ENCODE results near the gene CECR2. TPM values are rescaled to one million over a fixed set of nuclear protein-coding genes. Genes with fewer than 3 reads are reported as not detected.

The CECR2 gene
- total and polyA plus RNA-seq, 4 donors: 1.1 to 14.5 (median 7.7) TPM

DNA sequence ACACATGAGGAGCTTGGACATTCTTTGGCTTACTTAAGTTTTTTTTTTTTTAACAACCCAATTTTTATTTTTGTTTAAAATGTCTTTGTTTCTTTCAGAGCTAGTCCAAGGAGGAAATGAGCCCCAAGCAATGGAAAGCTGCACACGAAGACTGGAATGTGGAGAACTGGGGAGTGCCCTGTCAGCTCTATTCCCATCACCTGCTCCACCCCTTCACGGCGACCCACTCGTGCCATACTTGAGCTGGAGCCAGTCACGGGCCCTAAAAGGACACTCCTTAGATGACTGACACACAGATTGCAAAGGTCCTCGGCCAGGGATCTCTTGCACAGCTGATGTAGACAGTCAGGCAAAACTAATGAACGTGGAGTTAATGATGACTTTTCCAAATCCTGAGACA, 183.5 kb downstream of the CECR2 start:
- H3K9ac ChIP-seq (ENCODE audit: insufficient read depth in 1 of 2, low read length in 2 of 2): no peak overlapping the region
- TF ChIP-seq, protein P1, sequence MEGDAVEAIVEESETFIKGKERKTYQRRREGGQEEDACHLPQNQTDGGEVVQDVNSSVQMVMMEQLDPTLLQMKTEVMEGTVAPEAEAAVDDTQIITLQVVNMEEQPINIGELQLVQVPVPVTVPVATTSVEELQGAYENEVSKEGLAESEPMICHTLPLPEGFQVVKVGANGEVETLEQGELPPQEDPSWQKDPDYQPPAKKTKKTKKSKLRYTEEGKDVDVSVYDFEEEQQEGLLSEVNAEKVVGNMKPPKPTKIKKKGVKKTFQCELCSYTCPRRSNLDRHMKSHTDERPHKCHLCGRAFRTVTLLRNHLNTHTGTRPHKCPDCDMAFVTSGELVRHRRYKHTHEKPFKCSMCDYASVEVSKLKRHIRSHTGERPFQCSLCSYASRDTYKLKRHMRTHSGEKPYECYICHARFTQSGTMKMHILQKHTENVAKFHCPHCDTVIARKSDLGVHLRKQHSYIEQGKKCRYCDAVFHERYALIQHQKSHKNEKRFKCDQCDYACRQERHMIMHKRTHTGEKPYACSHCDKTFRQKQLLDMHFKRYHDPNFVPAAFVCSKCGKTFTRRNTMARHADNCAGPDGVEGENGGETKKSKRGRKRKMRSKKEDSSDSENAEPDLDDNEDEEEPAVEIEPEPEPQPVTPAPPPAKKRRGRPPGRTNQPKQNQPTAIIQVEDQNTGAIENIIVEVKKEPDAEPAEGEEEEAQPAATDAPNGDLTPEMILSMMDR (IDR thresholded peaks at IDR 0.05; ENCODE audit: control extremely low read depth, extremely low read depth): no peak
- no peaks in the 10 kb centered on the region for H3K4me1 ChIP-seq (ENCODE audit: control insufficient read depth in 5 of 5, insufficient read depth in 5 of 5, low read length in 5 of 5)
- H3K4me3 ChIP-seq: no peak overlapping the region
- 61 to 78% methylated on average over 7 of the region's 7 CpGs for WGBS, 2 donors
- DNase-seq (no peak), ATAC-seq (ENCODE audit: insufficient read depth, low FRiP score) (no peak)
- H3K9me3 ChIP-seq (ENCODE audit: control insufficient read depth in 4 of 4, insufficient read depth in 3 of 4, low read length in 3 of 4): peaks cover 0 to 2% (median 0%) of the 10 kb centered on the region in 4 donors
- no peak overlapping the region for H3K27ac ChIP-seq (ENCODE audit: low read depth in 1 of 2, low read length in 1 of 2)
- no peaks in the 10 kb centered on the region for H3K27me3 ChIP-seq (ENCODE audit: control insufficient read depth in 3 of 3, insufficient read depth in 3 of 3, low read length in 2 of 3)
- H3K36me3 ChIP-seq (ENCODE audit: control insufficient read depth in 4 of 4, insufficient read depth in 4 of 4, low read length in 4 of 4): peaks cover 5 to 32% (median 15%) of the 10 kb centered on the region in 4 donors

DNA sequence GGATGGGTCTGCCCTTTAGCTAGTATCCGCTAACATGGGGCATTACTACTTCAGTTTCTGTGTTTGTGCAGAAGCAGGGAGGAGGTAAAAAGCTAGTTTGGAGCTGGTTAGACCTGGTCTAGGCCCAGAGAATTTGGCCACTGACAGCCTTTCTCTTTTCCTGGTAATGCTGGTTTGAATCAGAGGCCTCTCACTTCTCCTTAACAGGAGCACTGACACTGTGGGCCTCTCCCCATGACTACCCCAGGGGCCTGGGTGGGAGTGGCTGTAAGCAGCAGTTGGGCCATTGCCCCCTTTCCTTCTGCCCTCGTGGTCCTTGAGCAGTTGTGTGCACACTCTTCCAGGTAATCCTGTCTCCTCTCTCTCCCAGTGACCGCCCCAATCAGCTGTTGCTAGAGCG, 185.6 kb downstream of the CECR2 start:
- Histone ChIP-seq H3K4me3 (no peak overlapping the region), H3K9ac (ENCODE audit: insufficient read depth in 1 of 2, low read length in 2 of 2) (no peak overlapping the region)
- 88 to 90% methylated on average over 4 of the region's 4 CpGs for WGBS, 2 donors

DNA sequence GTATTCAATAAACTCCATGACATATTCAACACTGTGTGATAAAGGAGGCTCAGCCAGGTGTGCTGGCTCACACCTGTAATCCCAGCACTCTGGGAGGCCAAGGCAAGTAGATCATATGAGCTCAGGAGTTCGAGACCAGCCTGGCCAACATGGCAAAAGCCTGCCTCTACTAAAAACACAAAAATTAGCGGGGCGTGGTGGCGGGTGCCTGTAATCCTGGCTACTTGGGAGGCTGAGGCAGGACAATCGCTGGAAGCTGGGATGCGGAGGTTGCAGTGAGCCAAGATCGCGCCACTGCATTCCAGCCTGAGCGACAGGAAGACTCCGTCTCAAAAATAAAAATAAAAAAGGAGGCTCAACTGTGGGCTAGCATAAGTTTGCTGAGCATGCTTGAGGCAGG, 189.9 kb downstream of the CECR2 start:
- Histone ChIP-seq H3K27ac (ENCODE audit: low read depth in 1 of 2, low read length in 1 of 2) (no peak overlapping the region), H3K27me3 (ENCODE audit: control insufficient read depth in 3 of 3, insufficient read depth in 3 of 3, low read length in 2 of 3) (no peaks in the 10 kb centered on the region), H3K9me3 (ENCODE audit: control insufficient read depth in 4 of 4, insufficient read depth in 3 of 4, low read length in 3 of 4) (no peaks in the 10 kb centered on the region), H3K36me3 (ENCODE audit: control insufficient read depth in 4 of 4, insufficient read depth in 4 of 4, low read length in 4 of 4) (peaks cover 0 to 9% (median 4%) of the 10 kb centered on the region in 4 donors), H3K9ac (ENCODE audit: insufficient read depth in 1 of 2, low read length in 2 of 2) (no peak overlapping the region), H3K4me3 (no peak overlapping the region), H3K4me1 (ENCODE audit: control insufficient read depth in 5 of 5, insufficient read depth in 5 of 5, low read length in 5 of 5) (peaks cover 0 to 3% (median 1%) of the 10 kb centered on the region in 5 donors)
- no peak for ATAC-seq (ENCODE audit: insufficient read depth, low FRiP score)
- no peak for DNase-seq
- WGBS, 2 donors: 95 to 96% methylated on average over 10 of the region's 10 CpGs
- TF ChIP-seq, protein P1 (IDR thresholded peaks at IDR 0.05; ENCODE audit: control extremely low read depth, extremely low read depth): no peak

More for the DNA sequence above, 185.6 kb downstream of the CECR2 start:
- Histone ChIP-seq H3K27ac (ENCODE audit: low read depth in 1 of 2, low read length in 1 of 2) (no peak overlapping the region), H3K36me3 (ENCODE audit: control insufficient read depth in 4 of 4, insufficient read depth in 4 of 4, low read length in 4 of 4) (peaks cover 5 to 27% (median 9%) of the 10 kb centered on the region in 4 donors), H3K9me3 (ENCODE audit: control insufficient read depth in 4 of 4, insufficient read depth in 3 of 4, low read length in 3 of 4) (peaks cover 0 to 2% (median 0%) of the 10 kb centered on the region in 4 donors), H3K27me3 (ENCODE audit: control insufficient read depth in 3 of 3, insufficient read depth in 3 of 3, low read length in 2 of 3) (no peaks in the 10 kb centered on the region), H3K4me1 (ENCODE audit: control insufficient read depth in 5 of 5, insufficient read depth in 5 of 5, low read length in 5 of 5) (no peaks in the 10 kb centered on the region)
- ATAC-seq (ENCODE audit: insufficient read depth, low FRiP score): no peak
- TF ChIP-seq, protein P1 (IDR thresholded peaks at IDR 0.05; ENCODE audit: control extremely low read depth, extremely low read depth): no peak
- no peak for DNase-seq
